ACC112 (cell line): Measurements from ENCODE around the gene CTTNBP2NL.
"Not testable (repeated sequence)": the region's sequence is repeated elsewhere in the genome, so short reads cannot be mapped to it uniquely, and the experiment has no call there.

Experiments used
- H2AFZ ChIP-seq: fragments of 200-600 bp; sonication (generic); one replicate; pipeline ENCODE4 v1.6.0; 2017; ENCODE audit warnings: antibody characterized with exemption, low read length; ENCODE audit not compliant: unreplicated experiment
- H3K27ac ChIP-seq: fragments of 200-600 bp; sonication (generic); 2 replicates; pipeline ENCODE4 v1.5.1; 2014; ENCODE audit warnings: low read depth, mild to moderate bottlenecking, antibody characterized with exemption, low read length, moderate library complexity
- H3K27me3 ChIP-seq: fragments of 200-600 bp; sonication (generic); 2 replicates; pipeline ENCODE4 v1.6.1; 2014; ENCODE audit warnings: mild to moderate bottlenecking, antibody characterized with exemption, low read length, moderate library complexity, mixed read lengths; ENCODE audit not compliant: insufficient read depth
- H3K36me3 ChIP-seq: fragments of 200-600 bp; sonication (generic); 2 replicates; pipeline ENCODE4 v1.6.1; 2016; ENCODE audit warnings: mild to moderate bottlenecking, antibody characterized with exemption, low read length, moderate library complexity, mixed read lengths; ENCODE audit not compliant: insufficient read depth
- H3K4me1 ChIP-seq: fragments of 200-600 bp; sonication (generic); one replicate; pipeline ENCODE4 v1.6.1; 2016; ENCODE audit warnings: low read length, mixed read lengths; ENCODE audit not compliant: insufficient read depth, unreplicated experiment, control insufficient read depth
- H3K4me3 ChIP-seq: fragments of 200-600 bp; sonication (generic); 2 replicates; pipeline ENCODE4 v1.5.1; 2014; ENCODE audit warnings: mild to moderate bottlenecking, low read depth, low read length
- H3K79me2 ChIP-seq: fragments of 200-600 bp; sonication (generic); one replicate; pipeline ENCODE4 v1.6.0; 2016; ENCODE audit warnings: low read length; ENCODE audit not compliant: control insufficient read depth, unreplicated experiment, insufficient read depth

The CTTNBP2NL gene

GRCh38 chr1:112487686-112488085 lies 91.7 kb downstream of the CTTNBP2NL start:
- H3K27ac ChIP-seq, H3K4me1 ChIP-seq, H3K79me2 ChIP-seq, H2AFZ ChIP-seq, H3K36me3 ChIP-seq, H3K27me3 ChIP-seq, H3K4me3 ChIP-seq: not testable (repeated sequence)

- H2AFZ ChIP-seq = no peak overlapping the region
- H3K79me2 ChIP-seq = no peaks in the 10 kb centered on the region
- no peaks in the 10 kb centered on the region for H3K4me1 ChIP-seq
- no peaks in the 10 kb centered on the region for H3K27me3 ChIP-seq
- no peaks in the 10 kb centered on the region for H3K36me3 ChIP-seq
- H3K27ac ChIP-seq = no peak overlapping the region
- H3K4me3 ChIP-seq = no peak overlapping the region
These were observed 92.1 kb downstream of the CTTNBP2NL start for GRCh38 chr1:112488141-112488540.

GRCh38 chr1:112492076-112492475 lies 96.1 kb downstream of the CTTNBP2NL start:
- H3K27ac ChIP-seq = no peak overlapping the region
- no peak overlapping the region for H2AFZ ChIP-seq
- H3K4me1 ChIP-seq = no peaks in the 10 kb centered on the region
- no peaks in the 10 kb centered on the region for H3K27me3 ChIP-seq
- H3K79me2 ChIP-seq = no peaks in the 10 kb centered on the region
- no peaks in the 10 kb centered on the region for H3K36me3 ChIP-seq
- H3K4me3 ChIP-seq = no peak overlapping the region

GRCh38 chr1:112493351-112493750 lies 97.3 kb downstream of the CTTNBP2NL start:
- H3K27ac ChIP-seq = no peak overlapping the region
- H3K79me2 ChIP-seq = no peaks in the 10 kb centered on the region
- H3K4me1 ChIP-seq = no peaks in the 10 kb centered on the region
- no peaks in the 10 kb centered on the region for H3K36me3 ChIP-seq
- H2AFZ ChIP-seq = no peak overlapping the region
- no peak overlapping the region for H3K4me3 ChIP-seq
- no peaks in the 10 kb centered on the region for H3K27me3 ChIP-seq

GRCh38 chr1:112496290-112496689 lies 100.3 kb downstream of the CTTNBP2NL start:
- Histone ChIP-seq H3K36me3 (no peaks in the 10 kb centered on the region), H3K27me3 (no peaks in the 10 kb centered on the region), H3K4me1 (peaks cover under 1% of the 10 kb centered on the region), H3K27ac (no peak overlapping the region), H3K79me2 (no peaks in the 10 kb centered on the region), H2AFZ (no peak overlapping the region), H3K4me3 (no peak overlapping the region)

- Histone ChIP-seq H3K27ac (no peak overlapping the region), H3K27me3 (peaks cover under 1% of the 10 kb centered on the region; the same call in 1 of the 2 replicates), H3K4me1 (peaks cover 5% of the 10 kb centered on the region), H3K79me2 (no peaks in the 10 kb centered on the region), H3K4me3 (peak overlapping the region; percentile 78), H3K36me3 (no peaks in the 10 kb centered on the region), H2AFZ (peak overlapping the region; percentile 83)
These were observed 106.0 kb downstream of the CTTNBP2NL start for GRCh38 chr1:112501810-112502641.

- Histone ChIP-seq H3K27me3 (peaks cover 9% of the 10 kb centered on the region; the same call in 1 of the 2 replicates), H3K27ac (no peak overlapping the region), H3K36me3 (no peaks in the 10 kb centered on the region), H3K79me2 (no peaks in the 10 kb centered on the region), H3K4me3 (no peak overlapping the region), H3K4me1 (peaks cover 6% of the 10 kb centered on the region), H2AFZ (no peak overlapping the region)
These were observed 106.8 kb downstream of the CTTNBP2NL start for GRCh38 chr1:112502826-112503225.

- Histone ChIP-seq H2AFZ (no peak overlapping the region), H3K27ac (no peak overlapping the region), H3K79me2 (no peaks in the 10 kb centered on the region), H3K4me1 (peaks cover 13% of the 10 kb centered on the region), H3K27me3 (peaks cover 22% of the 10 kb centered on the region), H3K4me3 (no peak overlapping the region), H3K36me3 (no peaks in the 10 kb centered on the region)
These were observed 108.1 kb downstream of the CTTNBP2NL start for GRCh38 chr1:112504001-112504660.

GRCh38 chr1:112504661-112505399 lies 108.8 kb downstream of the CTTNBP2NL start:
- no peaks in the 10 kb centered on the region for H3K79me2 ChIP-seq
- H3K4me3 ChIP-seq = no peak overlapping the region
- peaks cover 29% of the 10 kb centered on the region for H3K27me3 ChIP-seq
- no peaks in the 10 kb centered on the region for H3K36me3 ChIP-seq
- peaks cover 13% of the 10 kb centered on the region for H3K4me1 ChIP-seq
- H3K27ac ChIP-seq = no peak overlapping the region
- no peak overlapping the region for H2AFZ ChIP-seq

GRCh38 chr1:112505400-112505785 lies 109.4 kb downstream of the CTTNBP2NL start:
- H2AFZ ChIP-seq = no peak overlapping the region
- peaks cover 13% of the 10 kb centered on the region for H3K4me1 ChIP-seq
- no peaks in the 10 kb centered on the region for H3K79me2 ChIP-seq
- no peak overlapping the region for H3K27ac ChIP-seq
- H3K36me3 ChIP-seq = no peaks in the 10 kb centered on the region
- peaks cover 32% of the 10 kb centered on the region for H3K27me3 ChIP-seq
- H3K4me3 ChIP-seq = no peak overlapping the region
